ENCODE results near the gene C1orf122.

GRCh38 chr1:37845786-37846185, 38.2 kb downstream of the C1orf122 start:
- TF ChIP-seq, protein P1, sequence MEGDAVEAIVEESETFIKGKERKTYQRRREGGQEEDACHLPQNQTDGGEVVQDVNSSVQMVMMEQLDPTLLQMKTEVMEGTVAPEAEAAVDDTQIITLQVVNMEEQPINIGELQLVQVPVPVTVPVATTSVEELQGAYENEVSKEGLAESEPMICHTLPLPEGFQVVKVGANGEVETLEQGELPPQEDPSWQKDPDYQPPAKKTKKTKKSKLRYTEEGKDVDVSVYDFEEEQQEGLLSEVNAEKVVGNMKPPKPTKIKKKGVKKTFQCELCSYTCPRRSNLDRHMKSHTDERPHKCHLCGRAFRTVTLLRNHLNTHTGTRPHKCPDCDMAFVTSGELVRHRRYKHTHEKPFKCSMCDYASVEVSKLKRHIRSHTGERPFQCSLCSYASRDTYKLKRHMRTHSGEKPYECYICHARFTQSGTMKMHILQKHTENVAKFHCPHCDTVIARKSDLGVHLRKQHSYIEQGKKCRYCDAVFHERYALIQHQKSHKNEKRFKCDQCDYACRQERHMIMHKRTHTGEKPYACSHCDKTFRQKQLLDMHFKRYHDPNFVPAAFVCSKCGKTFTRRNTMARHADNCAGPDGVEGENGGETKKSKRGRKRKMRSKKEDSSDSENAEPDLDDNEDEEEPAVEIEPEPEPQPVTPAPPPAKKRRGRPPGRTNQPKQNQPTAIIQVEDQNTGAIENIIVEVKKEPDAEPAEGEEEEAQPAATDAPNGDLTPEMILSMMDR (IDR thresholded peaks at IDR 0.05): no peak
- TF ChIP-seq POLR2A (IDR thresholded peaks at IDR 0.05): no peak
